GM18526 (cell line): ENCODE measurements around the gene LSR.

Experiments used
- POLR2A ChIP-seq: IDR thresholded peaks from 3 replicates; pipeline ENCODE4 v1.6.1; 2011; ENCODE audit not compliant: insufficient read length; ENCODE audit errors: extremely low read depth

Gene LSR

DNA sequence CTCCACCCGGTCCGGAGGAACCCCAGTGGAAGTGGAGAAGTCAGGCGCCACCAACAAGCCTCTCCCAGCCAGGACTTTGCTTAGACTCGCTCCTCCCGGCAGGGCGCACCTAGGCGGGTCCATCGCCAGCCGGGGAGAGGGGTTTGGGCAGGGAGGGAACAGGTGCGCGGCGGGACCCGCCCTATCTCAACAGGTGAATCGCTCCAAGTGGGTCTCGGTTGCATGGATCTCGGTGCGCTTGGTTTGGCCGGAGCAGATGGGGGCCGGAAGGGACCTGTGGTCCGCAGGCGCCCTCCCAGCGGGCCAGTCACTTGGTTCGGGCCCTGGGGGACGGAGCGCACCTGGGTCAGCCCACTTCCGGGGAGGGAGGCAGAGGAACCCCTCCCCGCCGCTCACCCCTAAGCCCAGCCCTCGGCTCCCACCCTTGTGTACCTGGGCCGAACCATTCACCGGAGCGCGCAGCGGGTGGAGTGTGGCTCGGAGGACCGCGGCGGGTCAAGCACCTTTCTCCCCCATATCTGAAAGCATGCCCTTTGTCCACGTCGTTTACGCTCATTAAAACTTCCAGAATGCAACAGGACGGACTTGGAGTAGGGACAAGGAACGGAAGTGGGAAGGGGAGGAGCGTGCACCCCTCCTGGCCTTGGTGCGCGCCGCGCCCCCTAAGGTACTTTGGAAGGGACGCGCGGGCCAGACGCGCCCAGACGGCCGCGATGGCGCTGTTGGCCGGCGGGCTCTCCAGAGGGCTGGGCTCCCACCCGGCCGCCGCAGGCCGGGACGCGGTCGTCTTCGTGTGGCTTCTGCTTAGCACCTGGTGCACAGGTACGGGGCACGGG, at the start of gene LSR:
Gene LSR, plus strand, starts transcription at position 693 of the 836 bp plus-strand sequence. Its CDS starts 21 bp downstream, at position 714.
- peak; percentile 97 for TF ChIP-seq POLR2A

- TF ChIP-seq POLR2A: no peak
Measured at GRCh38 chr19:35199481-35199880, 49.3 kb upstream of the LSR start.

DNA sequence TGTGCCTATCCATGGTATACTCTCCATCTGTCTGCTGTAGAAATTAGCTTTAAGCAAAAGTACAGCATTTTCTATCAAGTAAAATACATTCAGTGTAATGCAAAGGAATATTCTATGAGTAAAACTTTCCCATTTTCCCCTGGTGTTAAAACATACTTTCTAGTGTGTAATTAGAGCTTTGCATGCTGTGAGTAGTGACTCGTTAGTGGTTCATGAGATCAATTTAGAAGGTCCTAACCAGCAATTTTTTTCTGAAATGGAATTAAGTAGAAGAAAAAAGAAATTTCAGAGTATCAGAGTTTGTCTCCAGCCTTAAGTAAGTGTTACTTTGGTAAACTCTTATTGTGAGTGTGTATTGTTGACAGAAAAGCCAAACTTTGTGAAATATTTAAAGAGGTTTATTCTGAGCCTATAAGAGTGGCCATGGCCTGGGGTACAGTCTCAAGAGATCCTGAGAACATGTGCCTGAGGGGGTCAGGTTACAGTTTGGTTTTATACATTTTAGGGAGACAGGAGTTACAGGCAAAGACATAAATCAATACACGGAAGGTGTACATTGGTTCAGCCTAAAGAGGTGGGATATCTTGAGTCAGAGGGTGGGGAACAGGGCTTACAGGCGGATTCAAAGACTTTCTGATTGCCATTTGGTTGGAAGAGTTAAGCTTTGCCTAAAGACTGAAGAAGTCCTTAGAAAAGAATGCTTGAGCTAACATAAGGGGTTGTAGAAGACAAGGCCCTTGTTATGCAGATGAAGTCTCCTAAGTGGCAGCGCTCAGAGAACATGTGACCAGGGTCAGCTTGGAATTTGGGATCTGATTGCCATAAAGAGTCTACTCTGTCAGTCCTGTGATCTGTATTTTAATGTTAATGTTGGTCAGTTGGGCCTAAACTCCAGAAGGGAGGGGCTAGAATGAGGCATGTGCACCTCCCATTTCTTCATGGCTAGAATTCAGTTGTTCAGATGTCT, 45.8 kb upstream of the LSR start:
- TF ChIP-seq POLR2A: no peak

DNA sequence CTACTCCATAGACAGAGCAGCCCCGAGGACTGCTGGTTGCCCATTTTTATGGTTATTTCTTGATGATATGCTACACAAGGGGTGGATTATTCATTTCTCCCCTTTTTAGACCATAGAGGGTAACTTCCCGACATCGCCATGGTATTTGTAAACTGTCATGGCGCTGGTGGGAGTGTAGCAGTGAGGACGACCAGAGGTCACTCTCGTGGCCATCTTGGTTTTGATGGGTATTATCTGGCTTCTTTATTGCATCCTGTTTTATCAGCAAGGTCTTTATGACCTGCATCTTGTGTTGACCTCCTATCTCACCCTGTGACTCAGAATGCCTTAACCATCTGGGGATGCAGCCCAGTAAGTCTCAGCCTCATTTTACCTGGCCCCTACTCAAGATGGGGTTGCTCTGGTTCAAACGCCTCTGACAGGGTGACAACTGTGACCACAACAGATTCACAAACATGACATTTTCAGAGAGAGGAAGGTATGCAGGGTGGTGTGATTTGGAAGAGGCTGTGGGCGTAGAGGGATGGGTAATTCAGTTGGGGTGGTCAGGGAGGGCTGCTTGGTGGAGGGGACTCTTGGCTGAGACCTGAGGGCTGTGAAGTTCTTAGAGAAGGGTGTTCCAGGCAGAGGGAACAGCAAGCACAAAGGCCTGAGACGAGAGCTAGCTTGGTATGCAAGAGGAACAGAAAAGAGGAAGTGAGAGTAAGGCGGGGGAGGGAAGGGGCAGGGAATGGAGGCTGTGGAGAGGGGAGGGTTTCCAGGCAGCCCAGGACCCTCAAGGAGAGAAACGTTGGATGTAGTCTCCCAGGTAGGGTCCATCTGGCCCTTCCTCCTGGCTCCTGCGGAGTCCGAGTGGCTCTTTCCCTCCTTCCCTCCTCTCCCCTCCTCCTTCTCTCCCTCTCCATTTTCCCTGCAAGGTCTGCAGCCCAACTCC, 43.7 kb upstream of the LSR start:
- TF ChIP-seq POLR2A: no peak

GRCh38 chr19:35205733-35206323, 43.0 kb upstream of the LSR start:
- no peak for TF ChIP-seq POLR2A

- TF ChIP-seq POLR2A: no peak
Measured at GRCh38 chr19:35206379-35206778, 42.4 kb upstream of the LSR start.

DNA sequence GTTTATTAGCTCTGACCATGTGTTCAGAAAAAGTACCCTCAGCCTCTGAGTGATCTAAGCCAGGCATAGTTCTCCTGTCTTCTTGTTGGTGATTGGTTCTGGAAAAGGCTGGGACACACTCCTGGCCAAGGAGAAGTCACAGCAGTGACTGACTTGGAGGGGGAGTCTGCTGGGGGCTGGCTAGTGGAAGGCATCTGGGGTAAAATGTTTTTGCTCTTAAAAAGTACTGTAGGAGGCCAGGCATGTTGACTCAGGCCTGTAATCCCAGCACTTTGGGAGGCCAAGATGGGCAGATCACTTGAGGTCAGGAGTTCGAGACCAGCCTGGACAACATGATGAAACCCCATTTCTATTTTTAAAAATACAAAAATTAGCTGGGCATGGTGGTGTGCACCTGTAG, 41.9 kb upstream of the LSR start:
- TF ChIP-seq POLR2A: no peak

GRCh38 chr19:35207391-35207871, 41.4 kb upstream of the LSR start:
- no peak for TF ChIP-seq POLR2A

GRCh38 chr19:35208121-35208520, 40.7 kb upstream of the LSR start:
- TF ChIP-seq POLR2A: no peak

DNA sequence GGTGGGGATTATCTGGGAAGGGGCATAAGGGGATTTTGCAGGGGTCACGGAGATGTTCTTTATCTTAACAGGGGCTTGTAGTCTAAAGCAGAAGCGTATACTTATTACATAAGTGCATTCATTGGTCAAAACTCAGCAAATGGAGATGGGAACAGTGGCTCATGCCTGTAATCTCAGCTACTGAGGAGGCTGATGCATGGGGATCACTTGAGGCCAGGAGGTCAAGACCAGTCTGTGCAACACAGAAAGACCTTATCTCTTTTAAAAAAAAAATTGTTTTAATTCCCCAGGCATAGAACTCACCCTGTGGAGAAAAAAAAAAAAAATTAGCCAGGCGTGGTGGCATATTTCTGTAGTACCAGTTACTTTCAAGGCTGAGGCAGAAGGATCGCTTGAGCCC, 39.2 kb upstream of the LSR start:
- TF ChIP-seq POLR2A: no peak

DNA sequence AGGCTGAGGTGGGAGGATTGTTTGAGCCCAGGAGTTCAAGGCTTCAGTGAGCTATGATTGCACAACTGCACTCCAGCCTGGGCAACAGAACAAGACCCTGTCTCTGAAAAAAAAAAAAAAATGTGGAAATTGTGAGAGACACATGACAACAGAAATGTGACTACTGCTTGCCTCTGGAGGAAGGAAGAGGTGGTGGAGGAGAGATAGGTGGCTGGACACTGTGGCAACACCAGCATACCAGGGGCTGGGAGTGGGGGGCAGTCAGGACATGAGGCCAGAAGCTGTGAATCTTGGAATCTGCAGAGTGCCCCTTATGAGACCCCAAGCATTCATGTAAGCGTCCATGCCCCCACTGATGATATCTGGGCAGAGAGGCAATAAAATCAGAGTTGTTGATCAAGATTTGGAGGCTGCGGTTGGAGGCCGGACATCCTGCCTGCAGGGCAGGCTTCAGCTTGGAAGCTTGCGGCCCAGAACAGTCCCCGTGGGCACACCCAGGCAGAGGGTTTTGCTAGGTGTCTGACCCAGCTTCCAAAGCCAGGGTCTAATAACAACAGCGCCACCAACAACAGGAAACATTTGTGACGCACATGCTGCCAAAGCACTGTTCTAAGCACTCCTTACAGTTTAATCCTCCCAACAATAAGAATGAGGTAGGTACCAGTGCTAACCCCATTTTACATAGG, 37.1 kb upstream of the LSR start:
- TF ChIP-seq POLR2A: no peak

GRCh38 chr19:35212241-35212640, 36.6 kb upstream of the LSR start:
- TF ChIP-seq POLR2A: no peak

- TF ChIP-seq POLR2A: no peak
Measured at GRCh38 chr19:35213663-35214632, 34.9 kb upstream of the LSR start.
